Activated CD4-positive, alpha-beta memory T cell treated with anti-CD3 and anti-CD28 coated beads, Interleukin-2, amount 10 ng/mL, durations not matched to agents 7 days and 5 days (primary cell): ENCODE results near the gene LRRN3. TPM values are rescaled to one million over a fixed set of nuclear protein-coding genes. Genes with fewer than 3 reads are reported as not detected.
"Not testable (repeated sequence)": the region's sequence is repeated elsewhere in the genome, so short reads cannot be mapped to it uniquely, and the experiment has no call there.

ENCODE experiments used
- CTCF ChIA-PET: fragments of 350-600 bp; sonication (Branson Sonifier 250); formaldehyde crosslinking; loops from one replicate; lab custom pipeline; 2021; ENCODE audit warnings: antibody characterized with exemption, inconsistent platforms; lab: Charles Lee
- POLR2A ChIA-PET: fragments of 350-600 bp; sonication (Branson Sonifier 250); formaldehyde crosslinking; loops from one replicate; lab custom pipeline; 2021; ENCODE audit warnings: antibody characterized with exemption; lab: Charles Lee
- DNase-seq: peaks from one replicate; pipeline ENCODE4 v3.0.0-alpha.2; 2020
- H3K27ac Mint-ChIP-seq: one replicate; pipeline ENCODE4 v1.8.0; 2021; ENCODE audit warnings: mild to moderate bottlenecking, mixed read lengths
- H3K27me3 Mint-ChIP-seq: one replicate; pipeline ENCODE4 v1.8.0; 2021; ENCODE audit warnings: mixed read lengths
- H3K36me3 Mint-ChIP-seq: one replicate; pipeline ENCODE4 v1.8.0; 2021; ENCODE audit warnings: low read depth, mixed read lengths
- H3K4me1 Mint-ChIP-seq: one replicate; pipeline ENCODE4 v1.8.0; 2021; ENCODE audit warnings: mixed read lengths
- H3K4me3 Mint-ChIP-seq: one replicate; pipeline ENCODE4 v1.8.0; 2021; ENCODE audit warnings: mild to moderate bottlenecking, mixed read lengths
- H3K9me3 Mint-ChIP-seq: one replicate; pipeline ENCODE4 v1.8.0; 2021; ENCODE audit warnings: mixed read lengths
- total RNA-seq, 2 experiments: library from RNA; stranded (reverse); gene quantifications; one replicate each; pipeline ENCODE4 v1.2.3, GENCODE V29; 2021

LRRN3 gene
- total RNA-seq, 2 experiments from 2014 or later = 18.0 to 19.2 TPM

DNA sequence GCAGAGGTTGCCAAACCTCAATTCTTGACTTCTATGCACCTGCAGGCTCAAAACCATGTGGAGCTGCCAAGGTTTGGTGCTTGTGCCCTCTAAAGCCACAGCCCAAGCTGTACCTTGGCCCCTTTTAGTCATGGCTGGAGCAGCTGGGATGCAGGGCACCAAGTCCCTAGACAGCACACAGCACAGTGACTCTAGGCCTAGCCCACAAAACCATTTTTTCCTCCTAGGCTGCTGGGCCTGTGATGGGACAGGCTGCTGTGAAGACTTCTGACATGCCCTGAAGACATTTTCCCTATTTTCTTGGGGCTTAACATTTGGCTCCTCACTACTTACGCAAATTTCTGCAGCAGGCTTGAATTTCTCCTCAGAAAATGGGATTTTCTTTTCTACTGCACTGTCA lies 27.8 kb upstream of the LRRN3 start:
- Mint-ChIP-seq H3K27me3 (no peaks in the 10 kb centered on the region), H3K4me1 (peaks cover 2% of the 10 kb centered on the region), H3K36me3 (peaks cover 31% of the 10 kb centered on the region), H3K4me3 (no peak overlapping the region), H3K9me3 (peaks cover 38% of the 10 kb centered on the region), H3K27ac (no peak overlapping the region)
- ChIA-PET POLR2A (interaction anchor here (1.4 kb wide), 1 partner anchor 11 kb away, joined by 3 read pairs; no protein-coding TSS in a partner anchor), CTCF (no interaction called here)
- no peak for DNase-seq

DNA sequence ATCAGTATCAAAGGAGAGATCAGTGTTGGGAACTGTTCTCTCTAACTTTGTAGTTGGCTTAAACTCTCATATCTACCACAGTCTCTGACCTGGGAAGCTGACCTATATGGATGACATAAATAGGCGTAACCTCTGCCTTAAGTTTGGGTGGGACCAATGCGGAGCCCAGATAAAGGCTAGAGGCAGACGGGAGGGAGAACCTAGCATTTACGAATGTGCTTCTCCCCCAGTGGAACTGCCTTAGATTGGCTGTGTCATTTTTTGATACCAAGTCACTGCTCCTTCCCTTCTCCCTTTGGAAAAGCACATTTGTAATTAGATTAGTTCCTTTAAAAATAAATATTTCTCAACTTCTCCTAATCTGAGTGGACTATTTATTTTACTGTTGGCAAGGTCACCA lies 23.7 kb upstream of the LRRN3 start:
- peaks cover 25% of the 10 kb centered on the region for H3K9me3 Mint-ChIP-seq
- CTCF ChIA-PET = interaction anchor here (1.1 kb wide), 1 partner anchor 9 kb away, joined by 3 read pairs; no protein-coding TSS in a partner anchor
- peaks cover 19% of the 10 kb centered on the region for H3K36me3 Mint-ChIP-seq
- H3K4me1 Mint-ChIP-seq = peaks cover 5% of the 10 kb centered on the region
- DNase-seq = no peak
- POLR2A ChIA-PET = no interaction called here
- H3K27me3 Mint-ChIP-seq = no peaks in the 10 kb centered on the region
- H3K4me3 Mint-ChIP-seq = no peak overlapping the region
- no peak overlapping the region for H3K27ac Mint-ChIP-seq

DNA sequence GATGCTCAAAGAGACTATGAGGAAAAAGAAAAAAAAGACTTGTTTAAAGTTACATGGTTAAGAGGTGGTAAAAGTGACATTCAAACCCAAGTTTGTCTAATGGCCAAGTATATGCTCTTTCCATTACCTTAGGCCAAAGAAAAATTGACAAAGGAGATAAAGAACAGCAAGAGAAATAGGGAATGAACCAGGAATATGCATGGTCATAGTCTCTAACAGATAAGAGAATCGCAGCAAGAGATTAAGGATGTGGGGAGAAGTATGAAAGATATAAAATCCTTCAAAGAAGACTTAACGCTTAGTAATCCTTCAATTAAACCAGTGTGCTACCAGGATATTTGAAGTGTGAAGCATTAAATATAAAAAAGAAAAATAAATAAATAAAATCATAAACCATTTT lies 23.2 kb upstream of the LRRN3 start:
- POLR2A ChIA-PET = no interaction called here
- DNase-seq = no peak
- Mint-ChIP-seq H3K27me3 (no peaks in the 10 kb centered on the region), H3K36me3 (peaks cover 16% of the 10 kb centered on the region), H3K9me3 (peaks cover 22% of the 10 kb centered on the region), H3K4me3 (no peak overlapping the region), H3K27ac (no peak overlapping the region), H3K4me1 (peaks cover 5% of the 10 kb centered on the region)
- CTCF ChIA-PET = no interaction called here

DNA sequence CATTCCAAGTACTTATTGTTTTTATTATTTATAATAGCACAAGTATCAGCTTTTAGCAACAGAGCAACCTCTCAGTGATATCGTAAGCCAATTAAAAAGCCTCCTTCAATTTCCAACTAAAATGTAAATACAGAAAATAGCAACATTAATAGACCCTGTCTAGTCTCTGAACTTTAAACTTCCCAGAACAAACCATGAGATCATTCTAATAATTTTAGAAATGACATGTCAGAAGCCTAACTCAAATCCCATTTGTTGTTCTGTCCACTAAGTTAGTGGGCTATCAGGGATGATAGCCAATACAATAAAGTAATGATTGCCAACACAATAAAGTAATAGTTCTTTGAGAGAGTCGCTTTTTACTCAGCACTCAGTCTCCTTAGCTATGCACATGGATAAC lies 22.3 kb upstream of the LRRN3 start:
- peaks cover 17% of the 10 kb centered on the region for H3K36me3 Mint-ChIP-seq
- no peak for DNase-seq
- ChIA-PET CTCF (no interaction called here), POLR2A (interaction anchor here (0.9 kb wide), 1 partner anchor 39 kb away, joined by 3 read pairs; no protein-coding TSS in a partner anchor)
- H3K4me1 Mint-ChIP-seq = peaks cover 12% of the 10 kb centered on the region
- H3K27me3 Mint-ChIP-seq = no peaks in the 10 kb centered on the region
- no peak overlapping the region for H3K4me3 Mint-ChIP-seq
- H3K9me3 Mint-ChIP-seq = peaks cover 19% of the 10 kb centered on the region
- no peak overlapping the region for H3K27ac Mint-ChIP-seq

DNA sequence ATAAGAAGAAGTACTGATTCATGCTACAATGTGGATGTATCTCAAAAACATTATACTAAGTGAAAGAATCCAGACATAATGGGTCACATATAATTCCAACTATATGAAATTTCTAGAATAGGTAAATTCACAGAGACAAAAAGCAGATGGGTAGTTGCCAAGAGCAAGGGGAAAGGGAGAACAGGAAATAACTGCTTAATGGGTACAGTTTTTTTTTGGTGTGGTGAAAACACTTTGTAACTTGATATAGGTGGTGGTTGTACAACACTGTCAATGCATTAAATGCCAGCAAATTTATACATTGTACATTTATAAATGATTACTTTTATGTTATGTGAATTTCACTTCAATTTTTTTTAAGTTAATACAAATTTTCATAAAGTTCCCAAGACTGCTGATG lies 19.4 kb upstream of the LRRN3 start:
- Mint-ChIP-seq H3K27ac (no peak overlapping the region), H3K4me1 (peaks cover 38% of the 10 kb centered on the region), H3K27me3 (no peaks in the 10 kb centered on the region), H3K36me3 (peaks cover 15% of the 10 kb centered on the region), H3K9me3 (peaks cover 7% of the 10 kb centered on the region), H3K4me3 (no peak overlapping the region)
- no peak for DNase-seq
- POLR2A ChIA-PET = interaction anchor here (1.1 kb wide), 1 partner anchor 12 kb away, joined by 3 read pairs; no protein-coding TSS in a partner anchor
- CTCF ChIA-PET = no interaction called here

DNA sequence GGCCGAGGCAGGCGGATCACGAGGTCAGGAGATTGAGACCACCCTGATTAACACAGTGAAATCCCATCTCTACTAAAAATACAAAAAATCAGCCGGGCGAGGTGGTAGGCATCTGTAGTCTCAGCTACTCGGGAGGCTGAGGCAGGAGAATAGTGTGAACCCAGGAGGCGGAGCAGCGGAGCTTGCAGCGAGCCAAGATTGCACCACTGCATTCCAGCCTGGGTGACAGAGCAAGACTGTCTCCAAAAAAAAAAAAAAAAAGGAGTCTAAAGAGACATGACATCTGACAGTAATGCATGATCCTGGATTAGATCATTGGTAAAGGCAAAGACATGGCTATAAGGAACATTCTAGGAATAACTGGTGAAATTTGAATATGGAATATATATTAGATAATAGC lies 18.3 kb upstream of the LRRN3 start:
- DNase-seq, H3K4me3 Mint-ChIP-seq, H3K27ac Mint-ChIP-seq, H3K27me3 Mint-ChIP-seq, H3K9me3 Mint-ChIP-seq: not testable (repeated sequence)
- peaks cover 15% of the 10 kb centered on the region for H3K36me3 Mint-ChIP-seq
- ChIA-PET CTCF (interaction anchor here (0.6 kb wide), 1 partner anchor 190 kb away, joined by 3 read pairs; no protein-coding TSS in a partner anchor), POLR2A (interaction anchor here (1.1 kb wide), 1 partner anchor 11 kb away, joined by 3 read pairs; no protein-coding TSS in a partner anchor)
- H3K4me1 Mint-ChIP-seq = peaks cover 49% of the 10 kb centered on the region

DNA sequence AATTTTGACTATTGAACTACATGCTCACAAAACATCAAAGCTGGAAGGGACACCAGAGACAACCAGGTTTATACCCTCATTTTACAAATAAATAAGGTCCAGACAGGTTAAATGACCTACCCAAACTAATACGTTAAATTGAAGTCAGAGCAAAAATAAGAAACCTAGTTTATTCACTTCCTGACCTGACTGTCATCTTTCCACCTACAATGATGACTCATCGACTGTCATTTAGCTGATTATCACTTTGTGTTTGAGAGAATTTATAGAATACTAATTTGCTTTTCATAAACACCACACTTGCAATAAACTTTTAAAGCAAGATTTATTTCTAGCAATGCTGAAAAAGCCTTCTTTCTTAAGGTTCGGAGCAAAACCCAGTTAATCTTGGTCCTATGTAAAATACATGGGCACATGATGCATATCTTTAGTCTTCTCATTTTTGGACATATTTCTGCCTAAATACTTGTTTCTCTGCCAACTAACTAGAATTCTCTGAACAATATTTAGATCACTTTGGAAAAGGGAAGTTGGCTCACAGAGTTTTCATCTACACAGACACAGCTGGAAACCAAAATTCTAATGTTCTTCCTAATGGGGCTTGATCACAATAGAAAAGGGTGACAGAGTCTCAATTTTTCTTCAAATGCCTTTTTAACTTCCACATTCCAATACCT lies 16.7 kb upstream of the LRRN3 start:
- no peaks in the 10 kb centered on the region for H3K27me3 Mint-ChIP-seq
- POLR2A ChIA-PET = interaction anchor here (0.8 to 1.4 kb wide), 3 partner anchors 9 to 47 kb away, joined by 3 to 6 read pairs (median 3); no protein-coding TSS in a partner anchor
- H3K27ac Mint-ChIP-seq = peak overlapping the region; percentile 79
- H3K4me1 Mint-ChIP-seq = peaks cover 54% of the 10 kb centered on the region
- DNase-seq = no peak
- no peak overlapping the region for H3K4me3 Mint-ChIP-seq
- H3K36me3 Mint-ChIP-seq = peaks cover 15% of the 10 kb centered on the region
- CTCF ChIA-PET = interaction anchor here (0.6 to 1.2 kb wide), 3 partner anchors 9 to 97 kb away, joined by 3 to 6 read pairs (median 4); no protein-coding TSS in a partner anchor
- peaks cover 3% of the 10 kb centered on the region for H3K9me3 Mint-ChIP-seq

DNA sequence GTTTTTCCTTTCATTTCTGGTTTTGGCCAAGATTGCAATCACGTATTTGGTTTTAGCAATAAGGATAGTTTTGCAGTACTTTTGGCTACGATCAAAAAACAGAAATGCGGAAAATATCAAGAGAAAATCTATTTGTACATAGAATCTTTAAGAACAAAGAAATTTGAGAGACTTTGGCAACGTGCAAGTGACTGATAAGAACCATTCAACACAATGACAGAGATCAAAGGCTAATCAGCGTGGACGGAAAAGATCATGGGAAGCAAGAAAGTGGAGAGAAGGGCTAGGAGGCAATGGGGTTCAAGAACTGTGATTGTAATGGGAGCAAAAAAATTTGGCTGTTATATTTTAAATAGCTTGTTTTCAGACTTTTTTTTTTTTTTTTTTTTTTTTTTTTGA lies 16.2 kb upstream of the LRRN3 start:
- peaks cover 3% of the 10 kb centered on the region for H3K9me3 Mint-ChIP-seq
- H3K27me3 Mint-ChIP-seq = no peaks in the 10 kb centered on the region
- peaks cover 56% of the 10 kb centered on the region for H3K4me1 Mint-ChIP-seq
- CTCF ChIA-PET = interaction anchor here (0.6 to 1.2 kb wide), 3 partner anchors 9 to 97 kb away, joined by 3 to 6 read pairs (median 4); no protein-coding TSS in a partner anchor
- POLR2A ChIA-PET = interaction anchor here (0.8 to 1.4 kb wide), 2 partner anchors 12 to 48 kb away, joined by 3 read pairs; no protein-coding TSS in a partner anchor
- peaks cover 15% of the 10 kb centered on the region for H3K36me3 Mint-ChIP-seq
- peak overlapping the region; percentile 79 for H3K27ac Mint-ChIP-seq
- DNase-seq = no peak
- no peak overlapping the region for H3K4me3 Mint-ChIP-seq

DNA sequence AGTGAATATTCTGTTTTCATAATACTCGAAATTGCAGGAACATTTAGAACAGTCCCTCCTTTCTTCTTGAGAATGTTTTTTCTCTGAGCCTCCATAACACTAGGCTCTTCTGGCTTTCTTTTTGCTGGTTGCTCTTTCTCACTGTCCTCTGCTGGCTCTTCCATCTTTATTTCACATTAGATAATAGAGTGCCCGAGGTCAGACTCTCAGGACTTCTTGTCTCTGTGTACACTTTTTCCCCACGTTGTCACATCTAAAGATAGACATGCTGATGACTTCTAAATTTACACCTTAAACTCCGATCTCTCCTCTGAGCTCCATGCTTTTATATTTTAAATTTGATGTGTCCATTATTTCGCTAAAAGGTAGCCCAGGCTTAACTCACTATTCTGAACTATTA lies 15.4 kb upstream of the LRRN3 start:
- CTCF ChIA-PET = no interaction called here
- no peaks in the 10 kb centered on the region for H3K27me3 Mint-ChIP-seq
- POLR2A ChIA-PET = interaction anchor here (0.8 to 1.8 kb wide), 4 partner anchors 11 to 64 kb away, joined by 3 to 7 read pairs (median 5); no protein-coding TSS in a partner anchor
- no peak for DNase-seq
- H3K27ac Mint-ChIP-seq = peak overlapping the region; percentile 67
- H3K9me3 Mint-ChIP-seq = peaks cover 3% of the 10 kb centered on the region
- H3K4me3 Mint-ChIP-seq = no peak overlapping the region
- H3K36me3 Mint-ChIP-seq = peaks cover 15% of the 10 kb centered on the region
- H3K4me1 Mint-ChIP-seq = peaks cover 61% of the 10 kb centered on the region

DNA sequence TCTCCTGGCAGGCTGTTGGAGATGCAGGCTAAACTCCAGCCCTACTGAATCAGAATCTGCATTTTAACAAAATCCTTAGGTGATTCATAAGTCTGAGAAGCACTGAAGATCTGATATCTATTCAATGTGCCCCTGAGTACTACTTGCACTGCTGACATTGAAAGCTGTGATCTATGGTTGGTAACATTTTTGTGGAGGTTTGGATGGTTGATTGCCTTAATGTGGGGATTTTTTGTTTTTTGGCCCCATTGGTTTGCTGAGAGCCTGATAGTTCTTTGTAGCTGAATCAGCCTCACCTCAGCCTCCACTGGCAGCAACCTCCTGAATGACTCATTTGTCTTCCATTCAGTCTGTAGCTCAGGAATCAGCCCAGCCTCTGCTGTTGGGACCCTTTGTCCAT lies 14.7 kb upstream of the LRRN3 start:
- Mint-ChIP-seq H3K27me3 (no peaks in the 10 kb centered on the region), H3K9me3 (peaks cover 3% of the 10 kb centered on the region), H3K36me3 (peaks cover 15% of the 10 kb centered on the region), H3K4me3 (no peak overlapping the region), H3K27ac (peak overlapping the region; percentile 67), H3K4me1 (peaks cover 66% of the 10 kb centered on the region)
- ChIA-PET POLR2A (interaction anchor here (0.8 to 1.8 kb wide), 7 partner anchors 10 to 65 kb away, joined by 3 to 7 read pairs (median 4); no protein-coding TSS in a partner anchor), CTCF (interaction anchor here (0.9 to 1.5 kb wide), 5 partner anchors 11 to 50 kb away, joined by 3 to 4 read pairs (median 3); partner anchors contain the start of gene LRRN3)
- peak; percentile 48 for DNase-seq

DNA sequence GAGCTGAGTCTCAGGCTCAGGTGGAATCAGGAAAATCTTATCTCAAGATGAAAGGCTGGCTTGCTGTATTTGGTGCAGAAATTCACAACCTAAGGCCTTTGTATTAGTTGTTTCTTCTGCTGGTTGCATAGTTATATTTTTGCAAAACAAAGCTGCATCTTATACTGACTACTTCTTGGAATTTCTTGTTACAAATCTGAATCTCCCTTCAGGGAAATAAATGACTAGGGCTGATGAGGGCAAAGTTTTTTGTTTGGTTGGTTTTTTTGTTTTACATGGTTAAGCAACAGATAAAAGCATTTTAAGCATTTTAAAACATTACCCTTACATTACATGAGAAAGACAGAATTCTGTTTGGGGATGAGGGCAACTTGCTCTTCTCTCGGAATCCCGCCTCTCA lies 13.9 kb upstream of the LRRN3 start:
- H3K4me3 Mint-ChIP-seq = no peak overlapping the region
- POLR2A ChIA-PET = interaction anchor here (0.9 to 1.8 kb wide), 5 partner anchors 10 to 64 kb away, joined by 3 to 7 read pairs (median 4); no protein-coding TSS in a partner anchor
- peak overlapping the region; percentile 67 for H3K27ac Mint-ChIP-seq
- peaks cover 70% of the 10 kb centered on the region for H3K4me1 Mint-ChIP-seq
- peaks cover 13% of the 10 kb centered on the region for H3K36me3 Mint-ChIP-seq
- H3K9me3 Mint-ChIP-seq = peaks cover 3% of the 10 kb centered on the region
- CTCF ChIA-PET = interaction anchor here (1.0 to 1.5 kb wide), 4 partner anchors 10 to 51 kb away, joined by 3 to 4 read pairs (median 4); partner anchors contain the start of gene LRRN3
- no peak for DNase-seq
- no peaks in the 10 kb centered on the region for H3K27me3 Mint-ChIP-seq

DNA sequence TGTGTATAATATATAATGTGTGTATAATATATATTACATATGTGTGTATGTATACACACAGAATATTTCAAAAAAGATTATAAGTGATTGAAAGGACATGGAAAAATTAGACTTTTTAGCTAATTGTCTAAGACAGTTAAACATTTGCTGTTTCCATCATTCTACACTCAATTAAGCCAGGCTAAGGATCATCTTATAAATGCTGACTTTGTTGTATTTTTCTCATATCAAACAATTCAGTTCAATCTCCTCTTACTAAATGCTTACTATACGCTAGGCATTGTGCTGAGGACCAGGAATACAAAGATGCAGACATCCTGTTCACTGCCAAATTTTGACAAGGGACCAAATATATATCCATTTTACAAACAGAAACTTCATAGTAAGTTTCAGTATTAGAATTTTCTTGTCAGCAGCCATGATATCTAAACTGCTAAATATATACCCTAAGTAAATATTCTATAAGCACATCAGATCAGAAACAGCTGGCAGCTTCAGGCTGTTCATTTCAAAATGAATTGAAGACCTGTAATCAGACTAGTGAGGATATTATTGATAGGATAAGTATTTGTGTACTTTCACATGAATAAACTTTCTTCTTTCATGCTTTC lies 10.3 kb upstream of the LRRN3 start:
- Mint-ChIP-seq H3K4me3 (no peak overlapping the region), H3K27me3 (no peaks in the 10 kb centered on the region), H3K4me1 (peaks cover 82% of the 10 kb centered on the region), H3K27ac (peak overlapping the region; percentile 88), H3K9me3 (peaks cover 10% of the 10 kb centered on the region), H3K36me3 (peaks cover 16% of the 10 kb centered on the region)
- ChIA-PET CTCF (interaction anchor here (1.0 kb wide), 1 partner anchor 52 kb away, joined by 3 read pairs; no protein-coding TSS in a partner anchor), POLR2A (interaction anchor here (0.6 to 5.3 kb wide), 4 partner anchors 12 to 305 kb away, joined by 3 to 54 read pairs (median 43); no protein-coding TSS in a partner anchor)
- DNase-seq = no peak
